ENCODE data around the gene SMIM9.

DNA sequence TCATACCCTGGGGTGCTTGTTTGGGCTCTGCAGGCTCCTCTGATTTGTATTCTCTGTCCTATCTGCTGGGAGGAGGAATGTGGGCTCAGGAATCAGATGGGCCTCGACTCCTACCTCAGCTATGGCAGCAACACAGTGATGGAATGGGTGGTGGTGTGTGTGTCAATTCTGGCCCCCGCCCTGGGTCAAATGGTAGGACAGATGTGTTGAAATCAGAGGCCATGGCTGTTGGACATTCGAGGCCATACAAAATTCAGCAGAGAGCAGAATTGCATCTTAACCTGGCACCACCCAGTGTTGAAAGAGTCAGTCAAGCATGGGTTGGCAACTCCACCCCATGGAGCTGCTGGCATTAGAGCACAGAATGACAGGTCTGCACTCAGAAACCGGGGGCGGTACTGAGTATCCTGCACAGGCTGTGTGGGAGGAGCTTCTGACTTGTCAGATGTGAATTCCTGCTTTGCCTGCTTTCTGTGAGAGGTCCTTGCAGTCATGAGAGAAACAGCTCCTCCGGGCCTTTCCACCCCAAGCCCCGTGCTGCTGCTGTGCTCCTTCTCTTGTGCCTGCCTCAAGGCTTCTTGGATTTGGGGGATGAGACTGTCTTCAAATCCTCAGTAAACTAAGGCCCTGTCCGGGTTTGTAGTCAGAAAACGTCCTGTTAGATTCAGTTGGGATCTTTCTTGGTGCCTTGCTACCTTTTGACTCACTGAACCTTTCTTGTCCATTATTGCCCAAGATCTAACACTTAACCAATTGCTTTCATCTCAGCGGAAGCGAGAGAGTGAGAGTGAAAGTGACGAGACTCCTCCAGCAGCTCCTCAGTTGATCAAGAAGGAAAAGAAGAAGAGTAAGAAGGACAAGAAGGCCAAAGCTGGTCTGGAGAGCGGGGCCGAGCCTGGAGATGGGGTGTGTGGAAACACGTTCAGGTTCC is 58.8 kb downstream of the SMIM9 start:
- TF ChIP-seq REST (IDR thresholded peaks at IDR 0.05; ENCODE audit: insufficient replicate concordance, low read depth) (no peak), CTCF (IDR thresholded peaks at IDR 0.05; ENCODE audit: insufficient read depth, low read length) (no peak)

All from HL-60 (cell line).